ENCODE measurements around the gene DOK6.

DNA sequence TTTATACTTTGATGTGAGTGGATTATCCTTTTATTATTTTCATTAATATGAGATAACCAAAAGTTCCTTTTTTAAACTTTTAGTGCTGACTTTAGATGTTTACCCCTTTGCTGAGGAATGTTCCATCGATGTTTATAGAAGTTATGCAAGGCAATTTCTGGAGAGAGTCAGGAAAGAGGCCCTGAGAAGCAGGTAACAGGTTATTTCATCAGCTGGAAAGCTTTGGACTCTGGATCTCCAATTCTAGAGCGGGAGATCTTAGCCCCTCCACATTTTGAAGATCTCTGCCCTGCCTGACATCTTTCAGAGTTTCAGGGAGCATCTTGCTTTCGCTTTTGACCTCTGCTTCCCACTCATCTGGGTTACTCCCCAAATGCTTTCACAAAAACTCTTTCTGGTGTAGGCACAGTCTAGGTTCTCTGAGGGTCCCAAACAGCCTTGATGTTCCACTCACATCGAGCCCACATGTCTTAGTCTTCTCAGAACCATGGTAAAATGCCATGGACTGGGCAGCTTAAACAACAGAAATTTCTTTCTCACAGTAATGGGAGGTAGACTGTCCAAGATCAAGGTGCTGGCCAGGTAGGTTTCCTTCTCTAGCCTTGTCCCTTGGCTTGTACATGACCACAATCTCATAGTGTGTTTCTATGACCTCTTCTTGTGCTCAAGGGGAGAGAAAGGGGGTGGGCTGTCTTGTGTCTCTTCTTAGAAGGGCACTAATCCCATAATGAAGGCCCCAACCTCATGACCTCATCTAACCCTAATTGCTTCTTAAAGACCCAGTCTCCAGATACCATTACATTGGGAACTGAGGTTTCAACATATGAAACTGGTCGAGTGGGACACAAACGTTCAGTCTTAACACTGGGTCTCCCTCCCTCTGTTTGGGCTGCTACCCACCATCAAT, 87.1 kb downstream of the DOK6 start:
- TF ChIP-seq, protein P1, sequence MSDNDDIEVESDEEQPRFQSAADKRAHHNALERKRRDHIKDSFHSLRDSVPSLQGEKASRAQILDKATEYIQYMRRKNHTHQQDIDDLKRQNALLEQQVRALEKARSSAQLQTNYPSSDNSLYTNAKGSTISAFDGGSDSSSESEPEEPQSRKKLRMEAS (CRISPR knock-in tag; IDR thresholded peaks at IDR 0.05): no peak
- no peak for TF ChIP-seq JUND (IDR thresholded peaks at IDR 0.05; ENCODE audit: borderline replicate concordance, low read depth, low read length)
- no peak for TF ChIP-seq JUND (tag; IDR thresholded peaks at IDR 0.05; ENCODE audit: borderline replicate concordance, low read depth, low read length)
